Ramos (cell line): ENCODE data around the gene TMA7B.

Experiments used
- in situ Hi-C: fragments of 300-500 bp; cut with MboI; formaldehyde crosslinking; loops from one replicate; pipeline ENCODE4 v1.14.3; 2022; ENCODE audit warnings: low sequenced_read_pairs; ENCODE audit not compliant: unreplicated experiment

TMA7B gene

GRCh38 chr22:39997939-39998726, 37.9 kb downstream of the TMA7B start:
- in situ Hi-C loops: no loop called here

- in situ Hi-C loops: no loop called here
These were observed 39.1 kb downstream of the TMA7B start for GRCh38 chr22:39999144-39999757.

- in situ Hi-C loops: no loop called here
These were observed 40.0 kb downstream of the TMA7B start for GRCh38 chr22:40000171-40000570.

- in situ Hi-C loops: no loop called here
These were observed 40.9 kb downstream of the TMA7B start for GRCh38 chr22:40001106-40001505.

GRCh38 chr22:40001800-40002577, 41.8 kb downstream of the TMA7B start:
- in situ Hi-C loops: no loop called here

- in situ Hi-C loops: no loop called here
These were observed 42.9 kb downstream of the TMA7B start for GRCh38 chr22:40002935-40003715.

GRCh38 chr22:40004836-40005235, 44.6 kb downstream of the TMA7B start:
- in situ Hi-C loops: no loop called here

- in situ Hi-C loops: no loop called here
These were observed 46.4 kb downstream of the TMA7B start for GRCh38 chr22:40006641-40007040.

GRCh38 chr22:40007853-40008710, 47.9 kb downstream of the TMA7B start:
- in situ Hi-C loops: no loop called here

GRCh38 chr22:40008726-40009291, 48.6 kb downstream of the TMA7B start:
- in situ Hi-C loops: no loop called here

GRCh38 chr22:40009292-40009774, 49.1 kb downstream of the TMA7B start:
- in situ Hi-C loops: no loop called here

- in situ Hi-C loops: no loop called here
These were observed 49.9 kb downstream of the TMA7B start for GRCh38 chr22:40009951-40010671.

- in situ Hi-C loops: no loop called here
These were observed 50.5 kb downstream of the TMA7B start for GRCh38 chr22:40010746-40011145.
